HepG2 (cell line): ENCODE results near the gene SKA2. TPM values are rescaled to one million over a fixed set of nuclear protein-coding genes. Genes with fewer than 3 reads are reported as not detected.

ENCODE experiments used
- ARHGAP35 ChIP-seq: sonication (generic); formaldehyde crosslinking; IDR thresholded peaks from 2 replicates; pipeline ENCODE4 v1.9.0; 2022; ENCODE audit warnings: mild to moderate bottlenecking, inconsistent platforms, moderate library complexity, missing genetic modification reagents, borderline replicate concordance
- GATAD2A ChIP-seq: IDR thresholded peaks from 2 replicates; pipeline ENCODE4 v1.6.1; 2016
- HOXA9 ChIP-seq: sonication (generic); formaldehyde crosslinking; IDR thresholded peaks from 2 replicates; pipeline ENCODE4 v1.8.1; 2022; ENCODE audit warnings: missing genetic modification reagents, mild to moderate bottlenecking, moderate library complexity, borderline replicate concordance
- MED8 ChIP-seq: sonication (generic); formaldehyde crosslinking; IDR thresholded peaks from 2 replicates; pipeline ENCODE4 v1.8.1; 2023; ENCODE audit warnings: mild to moderate bottlenecking, missing genetic modification reagents; ENCODE audit not compliant: insufficient replicate concordance
- MYC ChIP-seq: sonication (generic); formaldehyde crosslinking; IDR thresholded peaks from 2 replicates; pipeline ENCODE4 v1.9.0; 2021; ENCODE audit warnings: missing genetic modification reagents, borderline replicate concordance
- NFE2 ChIP-seq: sonication (generic); formaldehyde crosslinking; IDR thresholded peaks from 2 replicates; pipeline ENCODE4 v1.4.0; 2020; ENCODE audit warnings: missing genetic modification reagents
- PHB2 ChIP-seq: fragments of 450-650 bp; IDR thresholded peaks from 2 replicates; pipeline ENCODE4 v1.6.1; 2018; ENCODE audit not compliant: partially characterized antibody
- SALL1 ChIP-seq: sonication (generic); formaldehyde crosslinking; IDR thresholded peaks from 2 replicates; pipeline ENCODE4 v1.8.0; 2022; ENCODE audit warnings: mild to moderate bottlenecking, missing genetic modification reagents
- SALL2 ChIP-seq: sonication (generic); formaldehyde crosslinking; IDR thresholded peaks from 2 replicates; pipeline ENCODE4 v1.8.1; 2023; ENCODE audit warnings: mild to moderate bottlenecking, missing genetic modification reagents, inconsistent platforms
- WIZ ChIP-seq: sonication (generic); formaldehyde crosslinking; IDR thresholded peaks from 2 replicates; pipeline ENCODE4 v1.5.1; 2020; ENCODE audit warnings: mild to moderate bottlenecking, missing genetic modification reagents
- ZMAT3 ChIP-seq: sonication (generic); formaldehyde crosslinking; conservative IDR thresholded peaks from 2 replicates; pipeline ENCODE4 v1.7.0; 2021; ENCODE audit warnings: missing genetic modification reagents
- ZNF101 ChIP-seq: sonication (generic); formaldehyde crosslinking; IDR thresholded peaks from 2 replicates; pipeline ENCODE4 v1.4.0; 2020; ENCODE audit warnings: mild to moderate bottlenecking, low read depth, missing genetic modification reagents, borderline replicate concordance
- ZNF432 ChIP-seq: sonication (generic); formaldehyde crosslinking; IDR thresholded peaks from 2 replicates; pipeline ENCODE4 v1.5.0; 2020; ENCODE audit warnings: missing genetic modification reagents, mild to moderate bottlenecking, borderline replicate concordance
- ZNF510 ChIP-seq: sonication (generic); formaldehyde crosslinking; IDR thresholded peaks from 2 replicates; pipeline ENCODE4 v1.4.0; 2020; ENCODE audit warnings: low read depth, mild to moderate bottlenecking, missing genetic modification reagents
- ZNF546 ChIP-seq: sonication (generic); formaldehyde crosslinking; conservative IDR thresholded peaks from 2 replicates; pipeline ENCODE4 v1.8.1; 2023; ENCODE audit warnings: mild to moderate bottlenecking, missing genetic modification reagents
- ZNF552 ChIP-seq: sonication (generic); formaldehyde crosslinking; IDR thresholded peaks from 2 replicates; pipeline ENCODE4 v1.9.0; 2022; ENCODE audit warnings: missing genetic modification reagents, mild to moderate bottlenecking, borderline replicate concordance
- ZNF607 ChIP-seq: sonication (generic); formaldehyde crosslinking; IDR thresholded peaks from 2 replicates; pipeline ENCODE4 v1.5.1; 2020; ENCODE audit warnings: missing genetic modification reagents, mild to moderate bottlenecking, borderline replicate concordance
- ZNF614 ChIP-seq: IDR thresholded peaks from 2 replicates; pipeline ENCODE4 v1.6.1; 2018; ENCODE audit warnings: missing biosample characterization, missing genetic modification reagents, inconsistent platforms, borderline replicate concordance
- ZNF615 ChIP-seq: sonication (generic); formaldehyde crosslinking; IDR thresholded peaks from 2 replicates; pipeline ENCODE4 v1.5.0; 2020; ENCODE audit warnings: mild to moderate bottlenecking, missing genetic modification reagents, borderline replicate concordance
- ZNF652 ChIP-seq: IDR thresholded peaks from 2 replicates; pipeline ENCODE4 v1.6.1; 2016; ENCODE audit warnings: low read depth, borderline replicate concordance
- ZNF678 ChIP-seq: sonication (generic); formaldehyde crosslinking; IDR thresholded peaks from 2 replicates; pipeline ENCODE4 v1.4.0; 2020; ENCODE audit warnings: mild to moderate bottlenecking, missing genetic modification reagents
- ZNF746 ChIP-seq: sonication (generic); formaldehyde crosslinking; IDR thresholded peaks from 2 replicates; pipeline ENCODE4 v1.8.0; 2022; ENCODE audit warnings: mild to moderate bottlenecking, missing genetic modification reagents
- ZNF792 ChIP-seq: IDR thresholded peaks from 2 replicates; pipeline ENCODE4 v1.6.1; 2016
- polyA plus RNA-seq, 8 experiments: library from polyadenylated mRNA; depleted of rRNA in 3 of 8; stranded (reverse) in 7 of 8; unstranded in 1 of 8; fragments of >200 nt; fragmentation: Illumina TruSeq in 4 of 8; extraction: Trizol in 4 of 8; gene quantifications; 2 replicates each; pipeline versions ENCODE4 v1.2.1 to v1.2.3, GENCODE V29; 2011 to 2016; ENCODE audit warnings: low read depth in 4 of 8, missing spikeins in 1 of 8, mixed read lengths in 1 of 8; ENCODE audit not compliant: insufficient read depth in 1 of 8
- total RNA-seq, 5 experiments: library from RNA; depleted of rRNA; stranded (reverse); fragments of >200 nt; fragmentation: Illumina TruSeq; extraction: Trizol; gene quantifications; 2 replicates each; pipeline ENCODE4 v1.2.3, GENCODE V29; 2016; ENCODE audit warnings: low read depth in 1 of 5
- TF ChIP-seq, protein P1 (sequence below): sonication (generic); formaldehyde crosslinking; IDR thresholded peaks from 2 replicates; pipeline ENCODE4 v1.4.0; 2020; ENCODE audit warnings: missing genetic modification reagents, borderline replicate concordance
- TF ChIP-seq, protein P2 (sequence below): IDR thresholded peaks from 2 replicates; pipeline ENCODE4 v1.6.1; 2016

SKA2 gene
- total and polyA plus RNA-seq, 2 of the 13 experiments (the other 11 are each of a cell fraction or from before 2014, with no cell fraction given) = 18.6 to 91.8 TPM

DNA sequence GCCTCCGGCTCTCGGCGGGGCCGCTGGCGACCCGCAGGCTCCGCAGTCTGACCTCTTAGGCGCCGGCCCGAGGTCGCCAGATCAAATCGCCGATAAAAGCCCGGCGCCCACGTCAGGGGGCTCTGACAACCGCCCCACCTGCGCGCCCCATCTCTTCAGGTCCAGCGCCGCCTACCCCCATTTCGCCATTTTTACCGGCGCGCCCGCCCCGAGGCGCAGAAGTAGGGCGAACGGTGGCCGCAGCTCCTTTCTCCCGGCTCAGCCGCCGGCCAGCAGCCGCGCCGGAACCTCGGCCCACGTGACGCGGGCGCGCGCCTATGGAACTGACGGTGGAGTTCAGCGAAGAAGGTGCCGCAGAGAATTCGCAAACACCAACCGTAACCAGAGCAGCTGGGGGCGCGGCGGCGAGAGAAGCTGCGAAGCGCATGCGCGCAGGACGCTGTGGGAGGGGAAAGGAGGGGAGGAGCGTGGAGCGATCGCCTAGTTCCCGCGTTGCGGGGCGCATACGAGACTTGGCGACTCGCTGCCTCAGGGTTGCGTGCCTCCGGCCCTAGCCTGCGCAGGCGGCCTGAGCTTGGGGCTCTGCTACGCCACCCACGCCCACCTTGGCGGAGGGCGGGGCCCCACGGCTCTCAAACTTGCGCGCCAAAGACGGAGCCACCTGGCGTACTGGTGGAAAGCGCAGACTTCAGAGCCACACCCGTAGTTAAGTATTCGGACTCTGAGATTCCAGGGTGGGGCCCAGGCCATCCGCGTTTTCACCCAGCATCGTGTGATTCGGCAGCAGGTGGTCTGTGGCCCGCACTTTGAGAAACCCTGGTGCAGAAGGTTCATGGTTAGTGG lies 48.3 kb downstream of the SKA2 start, which contains the start of gene TRIM37 (continued):
- peak; percentile 53 for TF ChIP-seq GATAD2A (CRISPR knock-in tag)
- TF ChIP-seq ZNF546 = peak; percentile 83
- no peak for TF ChIP-seq ZNF746 (CRISPR knock-in tag)
- peak; percentile 11; the same call in 1 of the 2 replicates for TF ChIP-seq ZNF510 (CRISPR knock-in tag)
- TF ChIP-seq SALL1 = peak; percentile 91
- TF ChIP-seq, protein P1, sequence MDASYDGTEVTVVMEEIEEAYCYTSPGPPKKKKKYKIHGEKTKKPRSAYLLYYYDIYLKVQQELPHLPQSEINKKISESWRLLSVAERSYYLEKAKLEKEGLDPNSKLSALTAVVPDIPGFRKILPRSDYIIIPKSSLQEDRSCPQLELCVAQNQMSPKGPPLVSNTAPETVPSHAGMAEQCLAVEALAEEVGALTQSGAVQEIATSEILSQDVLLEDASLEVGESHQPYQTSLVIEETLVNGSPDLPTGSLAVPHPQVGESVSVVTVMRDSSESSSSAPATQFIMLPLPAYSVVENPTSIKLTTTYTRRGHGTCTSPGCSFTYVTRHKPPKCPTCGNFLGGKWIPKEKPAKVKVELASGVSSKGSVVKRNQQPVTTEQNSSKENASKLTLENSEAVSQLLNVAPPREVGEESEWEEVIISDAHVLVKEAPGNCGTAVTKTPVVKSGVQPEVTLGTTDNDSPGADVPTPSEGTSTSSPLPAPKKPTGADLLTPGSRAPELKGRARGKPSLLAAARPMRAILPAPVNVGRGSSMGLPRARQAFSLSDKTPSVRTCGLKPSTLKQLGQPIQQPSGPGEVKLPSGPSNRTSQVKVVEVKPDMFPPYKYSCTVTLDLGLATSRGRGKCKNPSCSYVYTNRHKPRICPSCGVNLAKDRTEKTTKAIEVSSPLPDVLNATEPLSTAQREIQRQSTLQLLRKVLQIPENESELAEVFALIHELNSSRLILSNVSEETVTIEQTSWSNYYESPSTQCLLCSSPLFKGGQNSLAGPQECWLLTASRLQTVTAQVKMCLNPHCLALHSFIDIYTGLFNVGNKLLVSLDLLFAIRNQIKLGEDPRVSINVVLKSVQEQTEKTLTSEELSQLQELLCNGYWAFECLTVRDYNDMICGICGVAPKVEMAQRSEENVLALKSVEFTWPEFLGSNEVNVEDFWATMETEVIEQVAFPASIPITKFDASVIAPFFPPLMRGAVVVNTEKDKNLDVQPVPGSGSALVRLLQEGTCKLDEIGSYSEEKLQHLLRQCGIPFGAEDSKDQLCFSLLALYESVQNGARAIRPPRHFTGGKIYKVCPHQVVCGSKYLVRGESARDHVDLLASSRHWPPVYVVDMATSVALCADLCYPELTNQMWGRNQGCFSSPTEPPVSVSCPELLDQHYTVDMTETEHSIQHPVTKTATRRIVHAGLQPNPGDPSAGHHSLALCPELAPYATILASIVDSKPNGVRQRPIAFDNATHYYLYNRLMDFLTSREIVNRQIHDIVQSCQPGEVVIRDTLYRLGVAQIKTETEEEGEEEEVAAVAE (CRISPR knock-in tag) = no peak; the same call in 1 of the 2 replicates
- TF ChIP-seq ZNF792 = peak; percentile 87
- no peak for TF ChIP-seq ZNF652 (CRISPR knock-in tag)
- TF ChIP-seq HOXA9 (CRISPR knock-in tag) = 0 out of 2 replicates have a peak, but pooled peaks have one; percentile 83
- TF ChIP-seq ZNF607 (CRISPR knock-in tag) = no peak; the same call in 1 of the 2 replicates
- no peak; the same call in 1 of the 2 replicates for TF ChIP-seq ARHGAP35 (CRISPR knock-in tag)
- TF ChIP-seq ZNF678 (CRISPR knock-in tag) = no peak
- no peak for TF ChIP-seq ZNF101
- 0 out of 2 replicates have a peak, but pooled peaks have one; percentile 25 for TF ChIP-seq ZNF615
- TF ChIP-seq MYC = peak; percentile 92
- TF ChIP-seq, protein P2, sequence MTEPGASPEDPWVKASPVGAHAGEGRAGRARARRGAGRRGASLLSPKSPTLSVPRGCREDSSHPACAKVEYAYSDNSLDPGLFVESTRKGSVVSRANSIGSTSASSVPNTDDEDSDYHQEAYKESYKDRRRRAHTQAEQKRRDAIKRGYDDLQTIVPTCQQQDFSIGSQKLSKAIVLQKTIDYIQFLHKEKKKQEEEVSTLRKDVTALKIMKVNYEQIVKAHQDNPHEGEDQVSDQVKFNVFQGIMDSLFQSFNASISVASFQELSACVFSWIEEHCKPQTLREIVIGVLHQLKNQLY (CRISPR knock-in tag) = peak; percentile 58; the same call in 1 of the 2 replicates
- no peak for TF ChIP-seq PHB2
- no peak for TF ChIP-seq SALL2 (CRISPR knock-in tag)
- TF ChIP-seq WIZ (CRISPR knock-in tag) = peak; percentile 68; the same call in 1 of the 2 replicates
- TF ChIP-seq NFE2 (CRISPR knock-in tag) = no peak
- 0 out of 2 replicates have a peak, but pooled peaks have one; percentile 33 for TF ChIP-seq ZNF432 (CRISPR knock-in tag)
- no peak; the same call in 1 of the 2 replicates for TF ChIP-seq ZMAT3
- no peak for TF ChIP-seq ZNF552 (CRISPR knock-in tag)
- no peak for TF ChIP-seq MED8 (CRISPR knock-in tag)
- 0 out of 2 replicates have a peak, but pooled peaks have one; percentile 85 for TF ChIP-seq ZNF614 (CRISPR knock-in tag)
